ENCODE measurements around the gene TAGLN2. TPM values are rescaled to one million over a fixed set of nuclear protein-coding genes. Genes with fewer than 3 reads are reported as not detected.

TAGLN2 gene
- total RNA-seq, 1 donor from 2014 or later: 20.1 TPM

DNA sequence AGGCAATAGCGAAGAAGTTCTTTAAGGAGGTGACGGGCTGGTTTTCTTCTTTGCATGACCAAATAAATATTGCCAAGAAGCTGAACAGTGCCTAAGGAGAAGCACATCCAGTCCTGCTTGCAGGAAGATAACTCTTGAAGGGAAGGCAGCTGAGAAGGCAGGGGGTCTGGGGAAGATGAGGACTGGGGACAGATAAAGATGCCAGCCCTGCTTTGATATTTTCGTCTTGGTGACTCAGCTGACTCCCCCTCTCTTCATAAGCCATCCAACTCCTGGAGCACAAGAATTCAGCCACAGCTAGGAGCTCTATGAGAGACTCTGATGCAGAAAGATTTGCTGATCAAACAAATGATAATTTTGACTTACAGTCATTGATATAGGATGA is 28.8 kb downstream of the TAGLN2 start:
- Mint-ChIP-seq H3K4me1 (peaks cover 19% of the 10 kb centered on the region), H3K27ac (ENCODE audit: unreplicated experiment) (no peak overlapping the region), H3K36me3 (ENCODE audit: low read depth) (no peaks in the 10 kb centered on the region), H3K4me3 (no peak overlapping the region), H3K9me3 (no peaks in the 10 kb centered on the region), H3K27me3 (ENCODE audit: low read depth) (peaks cover 46% of the 10 kb centered on the region)
- TF ChIP-seq, protein P1, sequence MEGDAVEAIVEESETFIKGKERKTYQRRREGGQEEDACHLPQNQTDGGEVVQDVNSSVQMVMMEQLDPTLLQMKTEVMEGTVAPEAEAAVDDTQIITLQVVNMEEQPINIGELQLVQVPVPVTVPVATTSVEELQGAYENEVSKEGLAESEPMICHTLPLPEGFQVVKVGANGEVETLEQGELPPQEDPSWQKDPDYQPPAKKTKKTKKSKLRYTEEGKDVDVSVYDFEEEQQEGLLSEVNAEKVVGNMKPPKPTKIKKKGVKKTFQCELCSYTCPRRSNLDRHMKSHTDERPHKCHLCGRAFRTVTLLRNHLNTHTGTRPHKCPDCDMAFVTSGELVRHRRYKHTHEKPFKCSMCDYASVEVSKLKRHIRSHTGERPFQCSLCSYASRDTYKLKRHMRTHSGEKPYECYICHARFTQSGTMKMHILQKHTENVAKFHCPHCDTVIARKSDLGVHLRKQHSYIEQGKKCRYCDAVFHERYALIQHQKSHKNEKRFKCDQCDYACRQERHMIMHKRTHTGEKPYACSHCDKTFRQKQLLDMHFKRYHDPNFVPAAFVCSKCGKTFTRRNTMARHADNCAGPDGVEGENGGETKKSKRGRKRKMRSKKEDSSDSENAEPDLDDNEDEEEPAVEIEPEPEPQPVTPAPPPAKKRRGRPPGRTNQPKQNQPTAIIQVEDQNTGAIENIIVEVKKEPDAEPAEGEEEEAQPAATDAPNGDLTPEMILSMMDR (conservative IDR thresholded peaks at IDR 0.05): no peak
- DNase-seq (ENCODE audit: low read depth, low spot score): no peak

DNA sequence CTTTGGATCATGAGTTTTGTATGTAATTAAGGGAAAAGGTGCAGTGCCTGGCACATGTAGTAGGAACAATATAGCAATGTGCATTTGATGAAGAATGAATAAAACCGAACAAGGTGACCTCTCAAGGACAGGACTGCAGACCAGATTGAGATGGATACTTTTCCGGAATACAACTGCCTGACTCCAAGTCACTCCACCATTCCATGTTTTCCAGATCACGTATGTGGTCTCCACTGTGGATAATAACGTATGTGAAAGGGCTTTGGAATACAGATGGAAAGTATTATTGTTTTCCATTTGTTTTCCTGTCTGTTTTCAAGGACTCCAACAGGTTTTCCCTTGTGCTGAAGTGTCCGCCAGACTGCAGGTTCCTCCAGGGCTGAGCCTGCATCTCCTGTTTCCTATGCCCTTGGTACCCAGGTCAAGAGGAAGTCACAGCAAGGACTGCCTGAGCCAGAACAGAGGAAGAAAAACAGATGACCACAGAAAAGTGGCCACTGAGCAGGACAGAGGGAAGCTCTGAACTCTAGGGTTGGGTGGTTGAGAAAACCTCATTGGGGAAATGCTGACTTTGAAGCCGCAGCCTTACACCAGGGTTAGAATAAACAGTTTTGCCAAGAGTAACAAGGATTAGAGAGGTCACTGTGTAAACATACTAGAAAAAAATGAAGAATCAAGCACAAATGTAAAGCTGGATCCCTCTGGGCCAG is 29.3 kb downstream of the TAGLN2 start:
- Mint-ChIP-seq H3K36me3 (ENCODE audit: low read depth) (no peaks in the 10 kb centered on the region), H3K9me3 (no peaks in the 10 kb centered on the region), H3K4me3 (no peak overlapping the region), H3K4me1 (peaks cover 18% of the 10 kb centered on the region), H3K27me3 (ENCODE audit: low read depth) (peaks cover 48% of the 10 kb centered on the region), H3K27ac (ENCODE audit: unreplicated experiment) (no peak overlapping the region)
- DNase-seq (ENCODE audit: low read depth, low spot score): no peak
- TF ChIP-seq, protein P1 (conservative IDR thresholded peaks at IDR 0.05): no peak

- Mint-ChIP-seq H3K27me3 (ENCODE audit: low read depth) (peaks cover 45% of the 10 kb centered on the region), H3K36me3 (ENCODE audit: low read depth) (no peaks in the 10 kb centered on the region), H3K4me3 (no peak overlapping the region), H3K27ac (ENCODE audit: unreplicated experiment) (no peak overlapping the region), H3K9me3 (no peaks in the 10 kb centered on the region), H3K4me1 (peaks cover 12% of the 10 kb centered on the region)
- DNase-seq (ENCODE audit: low read depth, low spot score): no peak
- TF ChIP-seq, protein P1 (conservative IDR thresholded peaks at IDR 0.05): no peak
Measured at GRCh38 chr1:159895286-159895685, 30.0 kb downstream of the TAGLN2 start.

GRCh38 chr1:159892944-159893343 is 32.4 kb downstream of the TAGLN2 start:
- TF ChIP-seq, protein P1 (conservative IDR thresholded peaks at IDR 0.05): no peak
- Mint-ChIP-seq H3K4me1 (peaks cover 9% of the 10 kb centered on the region), H3K27me3 (ENCODE audit: low read depth) (peaks cover 39% of the 10 kb centered on the region), H3K9me3 (no peaks in the 10 kb centered on the region), H3K36me3 (ENCODE audit: low read depth) (no peaks in the 10 kb centered on the region), H3K4me3 (no peak overlapping the region), H3K27ac (ENCODE audit: unreplicated experiment) (no peak overlapping the region)
- no peak for DNase-seq (ENCODE audit: low read depth, low spot score)

- peak; percentile 28 for DNase-seq (ENCODE audit: low read depth, low spot score)
- H3K9me3 Mint-ChIP-seq: no peaks in the 10 kb centered on the region
- H3K36me3 Mint-ChIP-seq (ENCODE audit: low read depth): no peaks in the 10 kb centered on the region
- H3K27ac Mint-ChIP-seq (ENCODE audit: unreplicated experiment): no peak overlapping the region
- no peak overlapping the region for H3K4me3 Mint-ChIP-seq
- peaks cover 9% of the 10 kb centered on the region for H3K4me1 Mint-ChIP-seq
- TF ChIP-seq, protein P1 (conservative IDR thresholded peaks at IDR 0.05): peak; percentile 75
- peaks cover 36% of the 10 kb centered on the region for H3K27me3 Mint-ChIP-seq (ENCODE audit: low read depth)
Measured at GRCh38 chr1:159891275-159892157, 33.8 kb downstream of the TAGLN2 start.

Measured in neural crest cell (in vitro differentiated cells).